ENCODE data around the gene IFIT3.

- no peak for TF ChIP-seq EZH2 (IDR thresholded peaks at IDR 0.05; ENCODE audit: insufficient read depth, poor library complexity, severe bottlenecking)
- no peak for TF ChIP-seq EZH2phosphoT487 (IDR thresholded peaks at IDR 0.05; ENCODE audit: insufficient read depth, low read depth)
Observed at GRCh38 chr10:89302625-89303024, 25.2 kb upstream of the IFIT3 start.
